Loucy (cell line): ENCODE data around the gene GRB10.

ENCODE experiments used
- H2AFZ ChIP-seq: fragments of 200-600 bp; sonication (generic); 2 replicates; pipeline ENCODE4 v1.6.0; 2016; ENCODE audit warnings: antibody characterized with exemption, mild to moderate bottlenecking, low read length, moderate library complexity
- H3F3A ChIP-seq: fragments of 200-600 bp; 2 replicates; pipeline ENCODE4 v1.6.0; 2016; ENCODE audit warnings: antibody characterized with exemption, low read depth, mild to moderate bottlenecking
- H3K27me3 ChIP-seq: fragments of 200-600 bp; sonication (generic); 2 replicates; pipeline ENCODE4 v1.6.1; 2014; ENCODE audit warnings: low read length, mild to moderate bottlenecking; ENCODE audit not compliant: insufficient read depth, poor library complexity, severe bottlenecking
- H3K36me3 ChIP-seq: fragments of 200-600 bp; sonication (generic); 2 replicates; pipeline ENCODE4 v1.6.1; 2016; ENCODE audit warnings: low read length; ENCODE audit not compliant: insufficient read depth
- H3K4me1 ChIP-seq: fragments of 200-600 bp; sonication (generic); 2 replicates; pipeline ENCODE4 v1.5.1; 2014; ENCODE audit warnings: low read length, mild to moderate bottlenecking; ENCODE audit not compliant: insufficient read depth, poor library complexity, severe bottlenecking
- H3K4me2 ChIP-seq: fragments of 200-600 bp; sonication (generic); 2 replicates; pipeline ENCODE4 v1.6.0; 2014; ENCODE audit warnings: antibody characterized with exemption, low read length, low read depth, mild to moderate bottlenecking; ENCODE audit not compliant: poor library complexity, severe bottlenecking
- H3K4me3 ChIP-seq: fragments of 200-600 bp; sonication (generic); 2 replicates; pipeline ENCODE4 v1.5.1; 2014; ENCODE audit warnings: low read length, mild to moderate bottlenecking, mixed read lengths; ENCODE audit not compliant: poor library complexity, severe bottlenecking
- H3K79me2 ChIP-seq: fragments of 200-600 bp; sonication (generic); 2 replicates; pipeline ENCODE4 v1.6.1; 2014; ENCODE audit warnings: low read length; ENCODE audit not compliant: insufficient read depth
- H3K9ac ChIP-seq: fragments of 200-600 bp; sonication (generic); 2 replicates; pipeline ENCODE4 v1.6.0; 2014; ENCODE audit warnings: mild to moderate bottlenecking, low read depth, low read length, moderate library complexity; ENCODE audit not compliant: poor library complexity, severe bottlenecking
- H3K9me2 ChIP-seq: fragments of 200-600 bp; sonication (generic); replicated peaks from 2 replicates; pipeline ENCODE4 v1.6.1; 2016; ENCODE audit warnings: low read depth, low read length, mixed read lengths
- H3K9me3 ChIP-seq: fragments of 200-600 bp; sonication (generic); 2 replicates; pipeline ENCODE4 v1.6.1; 2014; ENCODE audit warnings: mild to moderate bottlenecking, antibody characterized with exemption, low read length, low read depth; ENCODE audit not compliant: insufficient read depth
- H4K20me1 ChIP-seq: fragments of 200-600 bp; sonication (generic); 2 replicates; pipeline ENCODE4 v1.6.0; 2014; ENCODE audit warnings: antibody characterized with exemption, low read length, mild to moderate bottlenecking; ENCODE audit not compliant: insufficient read depth, poor library complexity, severe bottlenecking
- EZH2phosphoT487 ChIP-seq: fragments of 200-600 bp; IDR thresholded peaks from 2 replicates; pipeline ENCODE4 v1.6.1; 2018; ENCODE audit warnings: antibody characterized with exemption, mild to moderate bottlenecking, moderate library complexity, borderline replicate concordance
- TF ChIP-seq, protein P1 (sequence below): fragments of 200-600 bp; sonication (generic); conservative IDR thresholded peaks from 2 replicates; pipeline ENCODE4 v1.5.1; 2014; ENCODE audit warnings: mild to moderate bottlenecking, antibody characterized with exemption, low read length

Gene GRB10

GRCh38 chr7:50567715-50568261 is 214.9 kb downstream of the GRB10 start:
- Histone ChIP-seq H4K20me1 (no peaks in the 10 kb centered on the region), H3K4me3 (no peak overlapping the region)

GRCh38 chr7:50565977-50566376 is 216.7 kb downstream of the GRB10 start:
- Histone ChIP-seq H3K79me2 (no peaks in the 10 kb centered on the region), H3K4me1 (no peaks in the 10 kb centered on the region), H3K4me3 (no peak overlapping the region), H3K27me3 (no peaks in the 10 kb centered on the region), H3K9me3 (no peaks in the 10 kb centered on the region), H3K4me2 (no peak overlapping the region), H3K36me3 (no peaks in the 10 kb centered on the region), H4K20me1 (no peaks in the 10 kb centered on the region), H3F3A (no peaks in the 10 kb centered on the region), H2AFZ (no peak overlapping the region), H3K9ac (no peak overlapping the region), H3K9me2 (no peaks in the 10 kb centered on the region)
- TF ChIP-seq, protein P1, sequence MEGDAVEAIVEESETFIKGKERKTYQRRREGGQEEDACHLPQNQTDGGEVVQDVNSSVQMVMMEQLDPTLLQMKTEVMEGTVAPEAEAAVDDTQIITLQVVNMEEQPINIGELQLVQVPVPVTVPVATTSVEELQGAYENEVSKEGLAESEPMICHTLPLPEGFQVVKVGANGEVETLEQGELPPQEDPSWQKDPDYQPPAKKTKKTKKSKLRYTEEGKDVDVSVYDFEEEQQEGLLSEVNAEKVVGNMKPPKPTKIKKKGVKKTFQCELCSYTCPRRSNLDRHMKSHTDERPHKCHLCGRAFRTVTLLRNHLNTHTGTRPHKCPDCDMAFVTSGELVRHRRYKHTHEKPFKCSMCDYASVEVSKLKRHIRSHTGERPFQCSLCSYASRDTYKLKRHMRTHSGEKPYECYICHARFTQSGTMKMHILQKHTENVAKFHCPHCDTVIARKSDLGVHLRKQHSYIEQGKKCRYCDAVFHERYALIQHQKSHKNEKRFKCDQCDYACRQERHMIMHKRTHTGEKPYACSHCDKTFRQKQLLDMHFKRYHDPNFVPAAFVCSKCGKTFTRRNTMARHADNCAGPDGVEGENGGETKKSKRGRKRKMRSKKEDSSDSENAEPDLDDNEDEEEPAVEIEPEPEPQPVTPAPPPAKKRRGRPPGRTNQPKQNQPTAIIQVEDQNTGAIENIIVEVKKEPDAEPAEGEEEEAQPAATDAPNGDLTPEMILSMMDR, result no peak
- TF ChIP-seq EZH2phosphoT487, result no peak

More at GRCh38 chr7:50567715-50568261, 214.9 kb downstream of the GRB10 start:
- no peak overlapping the region for H3K9ac ChIP-seq
- no peaks in the 10 kb centered on the region for H3K9me2 ChIP-seq
- H3K9me3 ChIP-seq, result no peaks in the 10 kb centered on the region
- no peak overlapping the region for H2AFZ ChIP-seq
- H3K27me3 ChIP-seq, result no peaks in the 10 kb centered on the region
- no peak overlapping the region for H3K4me2 ChIP-seq
- H3F3A ChIP-seq, result no peaks in the 10 kb centered on the region
- TF ChIP-seq, protein P1, result no peak
- no peak for TF ChIP-seq EZH2phosphoT487
- H3K79me2 ChIP-seq, result no peaks in the 10 kb centered on the region
- H3K4me1 ChIP-seq, result no peaks in the 10 kb centered on the region
- H3K36me3 ChIP-seq, result no peaks in the 10 kb centered on the region

DNA sequence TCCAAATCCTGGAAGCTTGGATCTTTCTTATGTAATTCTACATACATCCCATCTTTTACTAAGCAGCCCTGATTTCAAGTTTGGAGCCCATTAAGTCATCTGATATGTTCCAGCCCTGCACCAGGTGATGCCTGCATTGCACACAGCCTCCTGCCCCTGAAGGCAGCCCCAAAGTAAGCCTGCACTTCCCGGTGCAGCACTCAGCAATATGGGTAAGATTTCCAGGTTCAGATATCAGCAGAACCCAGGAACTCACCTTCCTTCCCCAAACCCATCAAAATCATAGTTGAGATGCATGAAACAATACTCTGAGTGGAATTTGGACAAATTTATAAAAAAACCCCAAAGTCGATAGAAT is 217.2 kb downstream of the GRB10 start:
- TF ChIP-seq, protein P1, result no peak
- no peak for TF ChIP-seq EZH2phosphoT487
- H3K4me1 ChIP-seq, result no peaks in the 10 kb centered on the region
- no peaks in the 10 kb centered on the region for H3F3A ChIP-seq
- no peak overlapping the region for H2AFZ ChIP-seq
- no peaks in the 10 kb centered on the region for H3K27me3 ChIP-seq
- H3K36me3 ChIP-seq, result no peaks in the 10 kb centered on the region
- H4K20me1 ChIP-seq, result no peaks in the 10 kb centered on the region
- H3K4me2 ChIP-seq, result no peak overlapping the region
- no peaks in the 10 kb centered on the region for H3K79me2 ChIP-seq
- no peaks in the 10 kb centered on the region for H3K9me2 ChIP-seq
- no peak overlapping the region for H3K9ac ChIP-seq
- no peak overlapping the region for H3K4me3 ChIP-seq
- no peaks in the 10 kb centered on the region for H3K9me3 ChIP-seq
